HepG2 (cell line): ENCODE data around the gene CIT. TPM values are rescaled to one million over a fixed set of nuclear protein-coding genes. Genes with fewer than 3 reads are reported as not detected.

ENCODE experiments used
- FOSL1 ChIP-seq: sonication (generic); formaldehyde crosslinking; IDR thresholded peaks from 2 replicates; pipeline ENCODE4 v1.9.0; 2021; ENCODE audit warnings: missing genetic modification reagents, borderline replicate concordance
- HNF1B ChIP-seq: sonication (generic); formaldehyde crosslinking; IDR thresholded peaks from 2 replicates; pipeline ENCODE4 v1.5.1; 2020; ENCODE audit warnings: mild to moderate bottlenecking, moderate library complexity, missing genetic modification reagents
- HNF4A ChIP-seq: sonication (generic); formaldehyde crosslinking; IDR thresholded peaks from 2 replicates; pipeline ENCODE4 v1.4.0; 2020; ENCODE audit warnings: missing genetic modification reagents
- HNRNPK ChIP-seq: fragments of 200-400 bp; formaldehyde crosslinking; IDR thresholded peaks from 2 replicates; pipeline ENCODE4 v1.6.1; 2018; ENCODE audit warnings: low read length, low read depth, moderate library complexity, mild to moderate bottlenecking; ENCODE audit not compliant: poor library complexity, severe bottlenecking
- NFIC ChIP-seq: IDR thresholded peaks from 2 replicates; pipeline ENCODE4 v1.6.1; 2012; ENCODE audit warnings: mild to moderate bottlenecking, low read length, inconsistent platforms
- PHB2 ChIP-seq: fragments of 450-650 bp; IDR thresholded peaks from 2 replicates; pipeline ENCODE4 v1.6.1; 2018; ENCODE audit not compliant: partially characterized antibody
- PITX1 ChIP-seq: sonication (generic); formaldehyde crosslinking; IDR thresholded peaks from 2 replicates; pipeline ENCODE4 v1.5.1; 2020; ENCODE audit warnings: mild to moderate bottlenecking, missing genetic modification reagents
- SALL2 ChIP-seq: sonication (generic); formaldehyde crosslinking; IDR thresholded peaks from 2 replicates; pipeline ENCODE4 v1.8.1; 2023; ENCODE audit warnings: mild to moderate bottlenecking, missing genetic modification reagents, inconsistent platforms
- SMAD9 ChIP-seq: sonication (generic); formaldehyde crosslinking; IDR thresholded peaks from 2 replicates; pipeline ENCODE4 v1.5.1; 2020; ENCODE audit warnings: mild to moderate bottlenecking, missing genetic modification reagents
- ZKSCAN5 ChIP-seq: sonication (generic); formaldehyde crosslinking; IDR thresholded peaks from 2 replicates; pipeline ENCODE4 v1.5.1; 2020; ENCODE audit warnings: mild to moderate bottlenecking, missing genetic modification reagents
- ZNF136 ChIP-seq: sonication (generic); formaldehyde crosslinking; IDR thresholded peaks from 2 replicates; pipeline ENCODE4 v1.8.1; 2022; ENCODE audit warnings: low read depth, mild to moderate bottlenecking, moderate library complexity, missing genetic modification reagents
- ZNF253 ChIP-seq: sonication (generic); formaldehyde crosslinking; IDR thresholded peaks from 2 replicates; pipeline ENCODE4 v1.8.0; 2022; ENCODE audit warnings: mild to moderate bottlenecking, missing genetic modification reagents, borderline replicate concordance
- ZNF552 ChIP-seq: sonication (generic); formaldehyde crosslinking; IDR thresholded peaks from 2 replicates; pipeline ENCODE4 v1.9.0; 2022; ENCODE audit warnings: missing genetic modification reagents, mild to moderate bottlenecking, borderline replicate concordance
- ZNF646 ChIP-seq: sonication (generic); formaldehyde crosslinking; IDR thresholded peaks from 2 replicates; pipeline ENCODE4 v1.9.0; 2021; ENCODE audit warnings: mild to moderate bottlenecking, missing genetic modification reagents
- ZNF674 ChIP-seq: sonication (generic); formaldehyde crosslinking; IDR thresholded peaks from 2 replicates; pipeline ENCODE4 v1.5.0; 2020; ENCODE audit warnings: low read depth, mild to moderate bottlenecking, missing genetic modification reagents
- polyA plus RNA-seq, 8 experiments: library from polyadenylated mRNA; depleted of rRNA in 3 of 8; stranded (reverse) in 7 of 8; unstranded in 1 of 8; fragments of >200 nt; fragmentation: Illumina TruSeq in 4 of 8; extraction: Trizol in 4 of 8; gene quantifications; 2 replicates each; pipeline versions ENCODE4 v1.2.1 to v1.2.3, GENCODE V29; 2011 to 2016; ENCODE audit warnings: low read depth in 4 of 8, missing spikeins in 1 of 8, mixed read lengths in 1 of 8; ENCODE audit not compliant: insufficient read depth in 1 of 8
- total RNA-seq, 5 experiments: library from RNA; depleted of rRNA; stranded (reverse); fragments of >200 nt; fragmentation: Illumina TruSeq; extraction: Trizol; gene quantifications; 2 replicates each; pipeline ENCODE4 v1.2.3, GENCODE V29; 2016; ENCODE audit warnings: low read depth in 1 of 5
- TF ChIP-seq, protein P1 (sequence below): sonication (generic); formaldehyde crosslinking; IDR thresholded peaks from 2 replicates; pipeline ENCODE4 v1.5.0; 2020; ENCODE audit warnings: missing genetic modification reagents, mild to moderate bottlenecking, borderline replicate concordance
- TF ChIP-seq, protein P2 (sequence below): sonication (generic); formaldehyde crosslinking; conservative IDR thresholded peaks from 2 replicates; pipeline ENCODE4 v1.8.0; 2022; ENCODE audit warnings: mild to moderate bottlenecking, moderate library complexity, missing genetic modification reagents

Gene CIT
- total and polyA plus RNA-seq, 2 of the 13 experiments (the other 11 are each of a cell fraction or from before 2014, with no cell fraction given), result 7.7 to 11.7 TPM

DNA sequence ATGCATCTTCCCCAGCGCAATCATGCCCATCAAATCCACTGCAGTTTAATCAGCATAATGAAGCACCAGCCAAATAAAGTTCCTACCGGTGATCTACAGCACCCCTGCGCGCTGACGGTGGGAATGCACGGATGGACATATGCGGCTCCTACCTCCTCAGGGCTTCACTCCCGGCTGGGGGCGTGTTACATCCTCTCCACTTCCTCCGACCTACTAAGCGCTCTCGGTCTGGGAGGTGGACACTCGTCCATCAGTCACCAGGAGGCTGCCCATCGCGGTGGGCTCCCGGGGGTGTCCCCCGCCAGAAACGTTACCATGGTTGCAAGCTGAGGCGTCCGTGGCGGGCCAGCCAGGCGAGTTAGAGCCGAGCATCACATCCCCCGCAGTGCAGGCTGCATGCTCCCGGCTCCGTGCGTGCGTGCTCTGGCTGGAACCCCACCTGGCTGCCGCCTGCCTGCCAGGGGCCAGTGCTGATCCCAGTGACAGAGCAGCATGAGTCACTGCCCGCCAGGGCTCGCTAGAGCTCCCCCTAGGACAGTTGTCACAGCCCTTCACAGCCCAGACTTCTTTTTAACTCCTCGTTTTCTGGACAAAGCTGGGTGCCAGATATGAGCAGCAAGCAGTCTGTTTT is 73.0 kb downstream of the CIT start (continued):
- no peak for TF ChIP-seq ZNF646 (CRISPR knock-in tag)
- TF ChIP-seq HNF1B (CRISPR knock-in tag), result no peak
- TF ChIP-seq FOSL1 (CRISPR knock-in tag), result peak; percentile 58
- no peak for TF ChIP-seq ZNF552
- TF ChIP-seq SMAD9 (CRISPR knock-in tag), result no peak
- TF ChIP-seq, protein P1, sequence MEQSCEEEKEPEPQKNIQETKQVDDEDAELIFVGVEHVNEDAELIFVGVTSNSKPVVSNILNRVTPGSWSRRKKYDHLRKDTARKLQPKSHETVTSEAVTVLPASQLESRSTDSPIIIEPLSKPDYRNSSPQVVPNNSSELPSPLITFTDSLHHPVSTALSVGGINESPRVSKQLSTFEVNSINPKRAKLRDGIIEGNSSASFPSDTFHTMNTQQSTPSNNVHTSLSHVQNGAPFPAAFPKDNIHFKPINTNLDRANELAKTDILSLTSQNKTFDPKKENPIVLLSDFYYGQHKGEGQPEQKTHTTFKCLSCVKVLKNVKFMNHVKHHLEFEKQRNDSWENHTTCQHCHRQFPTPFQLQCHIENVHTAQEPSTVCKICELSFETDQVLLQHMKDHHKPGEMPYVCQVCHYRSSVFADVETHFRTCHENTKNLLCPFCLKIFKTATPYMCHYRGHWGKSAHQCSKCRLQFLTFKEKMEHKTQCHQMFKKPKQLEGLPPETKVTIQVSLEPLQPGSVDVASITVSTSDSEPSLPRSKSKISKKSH (CRISPR knock-in tag), result no peak
- no peak for TF ChIP-seq HNRNPK
- no peak for TF ChIP-seq PHB2
- no peak for TF ChIP-seq NFIC
- TF ChIP-seq HNF4A (CRISPR knock-in tag), result no peak
- no peak for TF ChIP-seq ZNF136 (CRISPR knock-in tag)
- no peak for TF ChIP-seq PITX1 (CRISPR knock-in tag)
- TF ChIP-seq ZNF674 (CRISPR knock-in tag), result no peak
- no peak for TF ChIP-seq SALL2 (CRISPR knock-in tag)
- no peak for TF ChIP-seq ZNF253 (CRISPR knock-in tag)
- TF ChIP-seq, protein P2, sequence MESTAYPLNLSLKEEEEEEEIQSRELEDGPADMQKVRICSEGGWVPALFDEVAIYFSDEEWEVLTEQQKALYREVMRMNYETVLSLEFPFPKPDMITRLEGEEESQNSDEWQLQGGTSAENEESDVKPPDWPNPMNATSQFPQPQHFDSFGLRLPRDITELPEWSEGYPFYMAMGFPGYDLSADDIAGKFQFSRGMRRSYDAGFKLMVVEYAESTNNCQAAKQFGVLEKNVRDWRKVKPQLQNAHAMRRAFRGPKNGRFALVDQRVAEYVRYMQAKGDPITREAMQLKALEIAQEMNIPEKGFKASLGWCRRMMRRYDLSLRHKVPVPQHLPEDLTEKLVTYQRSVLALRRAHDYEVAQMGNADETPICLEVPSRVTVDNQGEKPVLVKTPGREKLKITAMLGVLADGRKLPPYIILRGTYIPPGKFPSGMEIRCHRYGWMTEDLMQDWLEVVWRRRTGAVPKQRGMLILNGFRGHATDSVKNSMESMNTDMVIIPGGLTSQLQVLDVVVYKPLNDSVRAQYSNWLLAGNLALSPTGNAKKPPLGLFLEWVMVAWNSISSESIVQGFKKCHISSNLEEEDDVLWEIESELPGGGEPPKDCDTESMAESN (CRISPR knock-in tag), result no peak
- TF ChIP-seq ZKSCAN5 (CRISPR knock-in tag), result no peak
